H1 (cell line): ENCODE results near the gene ZSCAN10. TPM values are rescaled to one million over a fixed set of nuclear protein-coding genes. Genes with fewer than 3 reads are reported as not detected.

Experiments
- CTCF ChIA-PET: fragments of 300-600 bp; sonication (Branson Sonifier 250); formaldehyde crosslinking; loops from one replicate; lab custom pipeline; 2021; ENCODE audit not compliant: partially characterized antibody; lab: Charles Lee
- POLR2A ChIA-PET: fragments of 300-600 bp; sonication (Branson Sonifier 250); formaldehyde crosslinking; loops from one replicate; lab custom pipeline; 2021; ENCODE audit warnings: inconsistent platforms; ENCODE audit not compliant: partially characterized antibody; lab: Charles Lee
- DNase-seq, 2 experiments: peaks; one replicate each; pipeline versions ENCODE4 v3.0.0 to v3.0.0-alpha.2; 2010 to 2022; ENCODE audit warnings: low spot score in 2 of 2, low read depth in 1 of 2, mixed read lengths in 1 of 2
- FAIRE-seq: peaks from 2 replicates; lab custom pipeline; 2011; peaks lifted over from hg19 to GRCh38; lab: Jason Lieb, UNC
- H2AFZ ChIP-seq: 2 replicates; pipeline ENCODE4 v1.8.1; 2012; ENCODE audit warnings: low read length, inconsistent platforms
- H2AK5ac ChIP-seq: 2 replicates; pipeline ENCODE4 v1.6.1; 2013; ENCODE audit warnings: low read depth, low read length
- H2BK120ac ChIP-seq: replicated peaks from 2 replicates; pipeline ENCODE3; 2013; ENCODE audit warnings: low read depth, low read length, inconsistent platforms
- H2BK12ac ChIP-seq: 2 replicates; pipeline ENCODE4 v1.6.1; 2013; ENCODE audit warnings: low read depth, low read length
- H2BK15ac ChIP-seq: 2 replicates; pipeline ENCODE4 v1.6.1; 2013; ENCODE audit warnings: low read length
- H2BK20ac ChIP-seq: 2 replicates; pipeline ENCODE4 v1.6.1; 2013; ENCODE audit warnings: low read length
- H2BK5ac ChIP-seq: 2 replicates; pipeline ENCODE4 v1.6.1; 2013; ENCODE audit warnings: low read depth, low read length
- H3K14ac ChIP-seq: 2 replicates; pipeline ENCODE4 v1.6.1; 2013; ENCODE audit warnings: inconsistent platforms; ENCODE audit not compliant: insufficient read length
- H3K18ac ChIP-seq: 2 replicates; pipeline ENCODE4 v1.6.1; 2013; ENCODE audit warnings: low read length; ENCODE audit errors: extremely low read depth
- H3K23ac ChIP-seq: 2 replicates; pipeline ENCODE4 v1.6.1; 2013; ENCODE audit warnings: inconsistent platforms; ENCODE audit not compliant: insufficient read length
- H3K23me2 ChIP-seq: 2 replicates; pipeline ENCODE4 v1.6.1; 2013; ENCODE audit warnings: low read depth, low read length
- H3K27ac ChIP-seq: 2 replicates; pipeline ENCODE4 v1.6.1; 2011; ENCODE audit warnings: low read depth, low read length, inconsistent platforms
- H3K27me3 ChIP-seq, 4 experiments: replicated peaks in 1 of 4; 1 replicate in 1 of 4; 2 replicates in 3 of 4; pipeline versions ENCODE4 v1.6.1 to v1.8.1; 2011 to 2013; ENCODE audit warnings: low read length in 3 of 4, mild to moderate bottlenecking in 3 of 4, inconsistent platforms in 2 of 4, mixed read lengths in 2 of 4, moderate library complexity in 1 of 4; ENCODE audit not compliant: control insufficient read depth in 3 of 4, insufficient read depth in 3 of 4; ENCODE audit errors: extremely low read depth in 1 of 4
- H3K36me3 ChIP-seq, 4 experiments: 2 replicates each; pipeline versions ENCODE4 v1.6.1 to v1.8.1; 2011 to 2013; ENCODE audit warnings: mild to moderate bottlenecking in 4 of 4, low read length in 3 of 4, moderate library complexity in 2 of 4, control low read depth in 1 of 4, inconsistent platforms in 1 of 4; ENCODE audit not compliant: insufficient read depth in 4 of 4, control insufficient read depth in 2 of 4
- H3K4ac ChIP-seq: replicated peaks from 2 replicates; pipeline ENCODE3; 2013; ENCODE audit warnings: low read length, low read depth, mixed read lengths, inconsistent platforms; ENCODE audit not compliant: insufficient read length
- H3K4me1 ChIP-seq, 4 experiments: replicated peaks in 1 of 4; 1 replicate in 1 of 4; 2 replicates in 3 of 4; pipeline versions ENCODE4 v1.6.1 to v1.8.1; 2011 to 2013; ENCODE audit warnings: low read length in 3 of 4, inconsistent platforms in 2 of 4, mixed read lengths in 1 of 4; ENCODE audit not compliant: insufficient read depth in 4 of 4, control insufficient read depth in 3 of 4
- H3K4me2 ChIP-seq, 2 experiments: 2 replicates each; pipeline versions ENCODE4 v1.6.1 to v1.8.1; 2011 to 2013; ENCODE audit warnings: low read depth in 2 of 2, low read length in 2 of 2, control low read depth in 1 of 2, inconsistent platforms in 1 of 2, mild to moderate bottlenecking in 1 of 2; ENCODE audit not compliant: insufficient read depth in 1 of 2
- H3K4me3 ChIP-seq, 4 experiments: fragments of 200-600, 300-600 bp in 1 of 4; sonication (generic), shearing (Covaris generic), sonication (Bioruptor Twin) in 1 of 4; 2 replicates each; pipeline versions ENCODE4 v1.5.1 to v1.8.1; 2011 to 2016; ENCODE audit warnings: low read length in 4 of 4, low read depth in 3 of 4, control low read depth in 2 of 4, inconsistent platforms in 2 of 4, mild to moderate bottlenecking in 2 of 4, mixed read lengths in 1 of 4, moderate library complexity in 1 of 4; ENCODE audit not compliant: insufficient read depth in 2 of 4; ENCODE audit errors: extremely low read depth in 1 of 4
- H3K56ac ChIP-seq: replicated peaks from 2 replicates; pipeline ENCODE3; 2013; ENCODE audit warnings: low read depth, mild to moderate bottlenecking, mixed read lengths, low read length, inconsistent platforms; ENCODE audit not compliant: insufficient read length
- H3K79me1 ChIP-seq: 2 replicates; pipeline ENCODE4 v1.6.1; 2013; ENCODE audit warnings: low read depth, low read length, control low read depth
- H3K79me2 ChIP-seq, 2 experiments: 2 replicates each; pipeline versions ENCODE4 v1.6.1 to v1.8.1; 2012 to 2013; ENCODE audit warnings: low read length in 2 of 2, mild to moderate bottlenecking in 2 of 2, inconsistent platforms in 1 of 2; ENCODE audit not compliant: insufficient read depth in 2 of 2, control insufficient read depth in 1 of 2
- H3K9ac ChIP-seq, 4 experiments: replicated peaks in 1 of 4; 1 replicate in 1 of 4; 2 replicates in 3 of 4; pipeline versions ENCODE4 v1.6.1 to v1.8.1; 2011 to 2013; ENCODE audit warnings: low read depth in 3 of 4, low read length in 3 of 4, control low read depth in 2 of 4, mild to moderate bottlenecking in 2 of 4, moderate library complexity in 2 of 4, inconsistent platforms in 1 of 4; ENCODE audit errors: extremely low read depth in 1 of 4
- H3K9me3 ChIP-seq, 2 experiments: 2 replicates each; pipeline versions ENCODE4 v1.6.1 to v1.8.1; 2012 to 2013; ENCODE audit warnings: mild to moderate bottlenecking in 2 of 2, moderate library complexity in 2 of 2, control low read depth in 1 of 2, inconsistent platforms in 1 of 2, low read depth in 1 of 2, low read length in 1 of 2, mixed read lengths in 1 of 2; ENCODE audit not compliant: insufficient read depth in 2 of 2
- H4K20me1 ChIP-seq, 2 experiments: replicated peaks in 1 of 2; 2 replicates each; pipeline versions ENCODE3 to v1.8.1; 2011 to 2013; ENCODE audit warnings: inconsistent platforms in 2 of 2, low read length in 2 of 2, mild to moderate bottlenecking in 1 of 2; ENCODE audit not compliant: insufficient read depth in 2 of 2, control insufficient read depth in 1 of 2
- H4K5ac ChIP-seq: 2 replicates; pipeline ENCODE4 v1.6.1; 2013; ENCODE audit warnings: low read length, low read depth, mixed read lengths, inconsistent platforms; ENCODE audit not compliant: insufficient read length
- H4K8ac ChIP-seq: 2 replicates; pipeline ENCODE4 v1.8.0; 2013; ENCODE audit warnings: mild to moderate bottlenecking, moderate library complexity, low read length, inconsistent platforms; ENCODE audit not compliant: insufficient read depth; ENCODE audit errors: extremely low read depth
- H4K91ac ChIP-seq: replicated peaks from 2 replicates; pipeline ENCODE3; 2013; ENCODE audit warnings: low read length, mixed read lengths, inconsistent platforms; ENCODE audit not compliant: insufficient read length
- JUND ChIP-seq: IDR thresholded peaks from 2 replicates; pipeline ENCODE4 v1.6.1; 2011; ENCODE audit warnings: mild to moderate bottlenecking, improper control_type of control experiment, low read length
- SIRT6 ChIP-seq: IDR thresholded peaks from one replicate; pipeline ENCODE4 v1.7.1; 2012; ENCODE audit warnings: low read length, inconsistent platforms
- SP1 ChIP-seq: IDR thresholded peaks from 2 replicates; pipeline ENCODE4 v1.6.1; 2011; ENCODE audit warnings: low read depth, low read length
- WGBS, 2 experiments: shearing (Covaris generic) in 1 of 2; methylation state at CpG; one replicate each; pipeline versions ENCODE4 v1.1.6 to v1.1.7; 2013 to 2015; ENCODE audit warnings: low lambda C conversion rate in 2 of 2, mixed read lengths in 2 of 2, inconsistent platforms in 1 of 2, low coverage in 1 of 2, missing lambda C conversion rate in 1 of 2; ENCODE audit not compliant: insufficient replicate concordance in 2 of 2, insufficient coverage in 1 of 2, insufficient read length in 1 of 2; ENCODE audit errors: extremely low coverage in 1 of 2, missing lambda C conversion rate in 1 of 2; 5-methylcytosine and 5-hydroxymethylcytosine counted together
- polyA plus RNA-seq, 7 experiments: library from polyadenylated mRNA; depleted of rRNA in 3 of 7; stranded (reverse) in 5 of 7; unstranded in 2 of 7; fragments of >200 nt in 5 of 7; fragments of 200-250 nt in 2 of 7; gene quantifications; 1 replicate in 5 of 7; 2 replicates in 1 of 7; 4 replicates in 1 of 7; pipeline versions ENCODE4 v1.2.1 to v1.2.3, GENCODE V29; 2011 to 2013; ENCODE audit warnings: missing spikeins in 2 of 7, mixed read lengths in 2 of 7
- total RNA-seq: library from RNA; stranded (reverse); fragmentation: NEBNext Ultra II Directional; extraction: Animal tissue kit (Norgen Biotek cat#: 25700); gene quantifications from 2 replicates; pipeline ENCODE4 v1.2.1, GENCODE V29; 2021

ZSCAN10 gene
- total and polyA plus RNA-seq, 2 of the 8 experiments (the other 6 are each of a cell fraction or from before 2014, with no cell fraction given), result 209 to 314 TPM

- Histone ChIP-seq H2BK12ac (no peak within 1 kb of the TSS; the same call in 1 of the 2 replicates), H3K27ac (no peak within 1 kb of the TSS; the same call in 1 of the 2 replicates), H2BK15ac (peak within 1 kb of the TSS; percentile 61; the same call in 1 of the 2 replicates), H3K14ac (no peak within 1 kb of the TSS), H3K4ac (peak within 1 kb of the TSS; percentile 21), H3K4me2 (peak within 1 kb of the TSS; percentile 79 to 84), H3K4me3 (peak within 1 kb of the TSS; percentile 66 to 89 (median 80)), H3K36me3 (no peaks in the 10 kb centered on the region), H3K18ac (peak within 1 kb of the TSS; percentile 90), H3K56ac (peak within 1 kb of the TSS; percentile 93), H4K5ac (peak within 1 kb of the TSS; percentile 97), H3K79me1 (no peaks in the 10 kb centered on the region), H3K9ac (peak within 1 kb of the TSS; percentile 24 to 60 (median 54); a peak in 6 of 7 replicates), H3K23me2 (peaks cover 5% of the 10 kb centered on the region; the same call in 1 of the 2 replicates), H2BK120ac (no peak within 1 kb of the TSS), H3K23ac (no peak within 1 kb of the TSS), H2AK5ac (no peak within 1 kb of the TSS), H3K9me3 (no peaks in the 10 kb centered on the region), H3K79me2 (peaks cover 0 to 5% of the 10 kb centered on the region in 2 experiments; a peak in 1 of 4 replicates), H2AFZ (no peak within 1 kb of the TSS), H3K27me3 (peaks cover 0 to 8% (median 3%) of the 10 kb centered on the region in 4 experiments; a peak in 6 of 7 replicates), H2BK20ac (no peak within 1 kb of the TSS), H3K4me1 (peaks cover 0 to 3% (median 0%) of the 10 kb centered on the region in 4 experiments; a peak in 3 of 7 replicates), H4K91ac (peak within 1 kb of the TSS; percentile 54), H4K20me1 (peaks cover 0 to 11% of the 10 kb centered on the region in 2 experiments), H4K8ac (peak within 1 kb of the TSS; percentile 79), H2BK5ac (peak within 1 kb of the TSS; percentile 85; the same call in 1 of the 2 replicates)
- CTCF ChIA-PET, result interaction anchor here (1.0 to 8.0 kb wide), 5 partner anchors 9 to 40 kb away, joined by 3 to 98 read pairs (median 6); no protein-coding TSS in a partner anchor
- POLR2A ChIA-PET, result interaction anchor here (0.7 to 34.8 kb wide), 6 partner anchors 9 to 41 kb away, joined by 3 to 1808 read pairs (median 6); partner anchors contain the start of genes BICDL2, CLDN6, CLDN9 and HCFC1R1
- no peak for DNase-seq
- WGBS, 2 experiments, result 1% methylated on average over 36 of the region's 86 CpGs; no CpG with 5 or more reads in 1 of the 2 experiments
- FAIRE-seq, result no peak
- TF ChIP-seq SIRT6 (no peak), SP1 (no peak), JUND (no peak)
These were observed 53.1 kb downstream of the ZSCAN10 start, which contains the start of gene MMP25 for GRCh38 chr16:3045758-3046640. MMP25 (plus strand) TSS chr16:3046561; CDS start chr16:3046918, 357 bp downstream.
